ELF-1 (cell line): ENCODE data around the gene PRR16.

Source experiments
- DNase-seq: peaks from one replicate; pipeline ENCODE4 v3.0.0-alpha.2; 2016; ENCODE audit warnings: low read depth, low spot score

Gene PRR16

GRCh38 chr5:120463006-120463680 is 957 bp upstream of the PRR16 start:
- no peak for DNase-seq

GRCh38 chr5:120464627-120465435 is 731 bp downstream of the PRR16 start:
- peak; percentile 69 for DNase-seq

GRCh38 chr5:120465436-120465961 is 1.4 kb downstream of the PRR16 start:
- DNase-seq: no peak

- DNase-seq: no peak
These were observed 2.4 kb downstream of the PRR16 start for GRCh38 chr5:120466341-120467006.

- DNase-seq: no peak
These were observed 7.9 kb downstream of the PRR16 start for GRCh38 chr5:120471971-120472370.

- no peak for DNase-seq
These were observed 8.8 kb downstream of the PRR16 start for GRCh38 chr5:120472911-120473310.

- no peak for DNase-seq
These were observed 9.2 kb downstream of the PRR16 start for GRCh38 chr5:120473332-120473731.

- DNase-seq: no peak
These were observed 12.0 kb downstream of the PRR16 start for GRCh38 chr5:120476063-120476462.

GRCh38 chr5:120479066-120479465 is 15.0 kb downstream of the PRR16 start:
- no peak for DNase-seq

- no peak for DNase-seq
These were observed 35.9 kb downstream of the PRR16 start for GRCh38 chr5:120499876-120500563.

- no peak for DNase-seq
These were observed 38.4 kb downstream of the PRR16 start for GRCh38 chr5:120502531-120502930.

GRCh38 chr5:120503341-120503740 is 39.2 kb downstream of the PRR16 start:
- no peak for DNase-seq

- DNase-seq: no peak
These were observed 40.0 kb downstream of the PRR16 start for GRCh38 chr5:120504057-120504456.

GRCh38 chr5:120507197-120507596 is 43.1 kb downstream of the PRR16 start:
- no peak for DNase-seq

- DNase-seq: no peak
These were observed 43.8 kb downstream of the PRR16 start for GRCh38 chr5:120507800-120508463.

GRCh38 chr5:120509053-120509452 is 45.0 kb downstream of the PRR16 start:
- DNase-seq: no peak

GRCh38 chr5:120510098-120510637 is 46.1 kb downstream of the PRR16 start:
- no peak for DNase-seq

GRCh38 chr5:120510994-120511686 is 47.0 kb downstream of the PRR16 start:
- DNase-seq: no peak

GRCh38 chr5:120512068-120512467 is 48.0 kb downstream of the PRR16 start:
- DNase-seq: peak; percentile 77
